Activated naive CD4-positive, alpha-beta T cell treated with anti-CD3 and anti-CD28 coated beads for 36 hours (primary cell): ENCODE results near the gene TTYH3. TPM values are rescaled to one million over a fixed set of nuclear protein-coding genes. Genes with fewer than 3 reads are reported as not detected.
A peak's percentile ranks its signal among the peaks of the same experiment; 100 is the strongest.

ENCODE experiments used
- CTCF ChIA-PET: fragments of 350-600 bp; sonication (Branson Sonifier 250); formaldehyde crosslinking; loops from one replicate; lab custom pipeline; 2021; ENCODE audit warnings: antibody characterized with exemption; lab: Charles Lee
- DNase-seq: peaks from one replicate; pipeline ENCODE4 v3.0.0-alpha.2; 2020
- H3K27ac Mint-ChIP-seq: one replicate; pipeline ENCODE4 v1.8.0; 2021; ENCODE audit warnings: mild to moderate bottlenecking, mixed read lengths
- H3K27me3 Mint-ChIP-seq: one replicate; pipeline ENCODE4 v1.8.0; 2021; ENCODE audit warnings: low read depth, mixed read lengths
- H3K36me3 Mint-ChIP-seq: one replicate; pipeline ENCODE4 v1.8.0; 2021; ENCODE audit warnings: low read depth, mixed read lengths
- H3K4me1 Mint-ChIP-seq: one replicate; pipeline ENCODE4 v1.8.0; 2021; ENCODE audit warnings: low read depth, mixed read lengths
- H3K4me3 Mint-ChIP-seq: one replicate; pipeline ENCODE4 v1.8.0; 2021; ENCODE audit warnings: mild to moderate bottlenecking, moderate library complexity, mixed read lengths
- H3K9me3 Mint-ChIP-seq: one replicate; pipeline ENCODE4 v1.8.0; 2021; ENCODE audit warnings: mixed read lengths
- intact Hi-C: fragments of 100-400 bp; cut with micrococcal nuclease; formaldehyde crosslinking; loops from one replicate; pipeline ENCODE4 v1.15.1; 2023
- total RNA-seq, 2 experiments: library from RNA; stranded (reverse); gene quantifications; one replicate each; pipeline ENCODE4 v1.2.3, GENCODE V29; 2021

TTYH3 gene
- total RNA-seq, 2 experiments from 2014 or later = 20.7 to 22.6 TPM

DNA sequence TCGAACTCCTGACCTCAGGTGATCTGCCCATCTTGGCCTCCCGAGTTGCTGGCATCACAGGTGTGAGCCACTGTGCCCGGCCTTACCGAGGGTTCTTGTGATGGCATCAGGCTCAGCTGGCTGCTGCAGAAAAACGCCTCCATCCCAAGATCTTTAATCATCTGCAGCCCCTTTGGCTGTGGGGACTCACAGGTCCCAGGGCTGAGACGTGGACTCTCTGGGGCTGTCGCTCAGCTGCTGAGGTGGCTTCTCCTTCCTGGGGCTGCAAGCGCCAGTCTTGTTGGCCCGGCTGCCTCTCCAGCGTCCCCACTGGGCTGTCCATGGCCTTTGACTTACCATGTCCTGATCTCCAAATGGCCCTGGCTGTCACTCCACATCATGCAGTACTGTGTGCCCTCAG, 76.3 kb downstream of the TTYH3 start:
- intact Hi-C loops = no loop called here
- no peak overlapping the region for H3K27ac Mint-ChIP-seq
- no peaks in the 10 kb centered on the region for H3K36me3 Mint-ChIP-seq
- CTCF ChIA-PET = interaction anchor here (1.0 to 4.3 kb wide), 4 partner anchors 36 to 99 kb away, joined by 4 to 54 read pairs (median 6); no protein-coding TSS in a partner anchor
- DNase-seq = no peak
- no peaks in the 10 kb centered on the region for H3K27me3 Mint-ChIP-seq
- no peak overlapping the region for H3K4me3 Mint-ChIP-seq
- peaks cover 19% of the 10 kb centered on the region for H3K4me1 Mint-ChIP-seq
- peaks cover 2% of the 10 kb centered on the region for H3K9me3 Mint-ChIP-seq

- no peak for DNase-seq
- CTCF ChIA-PET = interaction anchor here (0.6 to 4.3 kb wide), 22 partner anchors 10 to 505 kb away, joined by 3 to 54 read pairs (median 4); no protein-coding TSS in a partner anchor
- intact Hi-C loops = loop anchor here (1.0 kb wide), 2 partner anchors 37 to 257 kb away; no protein-coding TSS in a partner anchor
- Mint-ChIP-seq H3K36me3 (no peaks in the 10 kb centered on the region), H3K4me1 (peaks cover 21% of the 10 kb centered on the region), H3K4me3 (no peak overlapping the region), H3K27ac (no peak overlapping the region), H3K27me3 (no peaks in the 10 kb centered on the region), H3K9me3 (peaks cover 2% of the 10 kb centered on the region)
Measured at GRCh38 chr7:2708547-2709310, 76.9 kb downstream of the TTYH3 start.

DNA sequence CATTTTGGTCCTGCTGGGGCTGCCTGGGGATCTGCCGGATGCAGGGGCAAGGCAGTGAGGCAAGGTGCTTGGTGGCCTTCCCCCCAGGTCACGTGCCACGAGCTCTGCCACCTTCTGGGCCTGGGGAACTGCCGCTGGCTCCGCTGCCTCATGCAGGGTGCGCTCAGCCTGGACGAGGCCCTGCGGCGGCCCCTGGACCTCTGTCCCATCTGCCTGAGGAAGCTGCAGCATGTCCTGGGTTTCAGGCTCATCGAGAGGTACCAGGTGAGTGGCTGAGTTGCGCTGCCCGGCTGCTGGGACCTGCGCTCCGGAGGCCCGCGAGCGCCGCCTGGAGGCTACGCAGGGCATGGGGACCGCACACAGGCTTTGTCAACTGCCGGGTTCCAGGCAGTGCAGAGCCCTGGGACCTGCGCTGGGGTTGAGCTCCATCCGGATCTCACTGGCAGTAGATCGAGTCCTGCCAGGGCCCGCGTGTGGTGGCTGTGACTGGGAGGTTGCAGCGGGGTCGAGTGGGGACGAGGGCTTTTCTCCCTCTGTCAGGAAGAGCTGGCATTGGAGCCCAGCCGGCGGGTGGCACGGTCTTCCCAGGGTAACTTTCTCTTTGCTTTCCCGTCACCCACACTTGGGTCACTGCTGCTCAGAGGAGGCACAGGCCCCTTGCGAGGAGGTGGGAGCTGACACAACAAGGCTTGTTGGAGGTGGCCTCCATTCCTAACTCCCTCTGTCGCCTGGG, 77.9 kb downstream of the TTYH3 start:
- Mint-ChIP-seq H3K27ac (peak overlapping the region; percentile 63), H3K4me1 (peaks cover 26% of the 10 kb centered on the region), H3K36me3 (no peaks in the 10 kb centered on the region), H3K9me3 (peaks cover 2% of the 10 kb centered on the region), H3K27me3 (peaks cover under 1% of the 10 kb centered on the region), H3K4me3 (peak overlapping the region; percentile 57)
- CTCF ChIA-PET = interaction anchor here (0.6 to 4.3 kb wide), 45 partner anchors 8 to 329 kb away, joined by 3 to 54 read pairs (median 3); no protein-coding TSS in a partner anchor
- intact Hi-C loops = loop anchor here (1.0 kb wide), 2 partner anchors 38 to 258 kb away; no protein-coding TSS in a partner anchor
- DNase-seq = peak; percentile 84

- Mint-ChIP-seq H3K27me3 (peaks cover 5% of the 10 kb centered on the region), H3K27ac (no peak overlapping the region), H3K36me3 (no peaks in the 10 kb centered on the region), H3K9me3 (no peaks in the 10 kb centered on the region), H3K4me1 (peaks cover 31% of the 10 kb centered on the region), H3K4me3 (peak overlapping the region; percentile 57)
- CTCF ChIA-PET = interaction anchor here (0.6 to 4.3 kb wide), 43 partner anchors 9 to 363 kb away, joined by 3 to 54 read pairs (median 3); no protein-coding TSS in a partner anchor
- peak; percentile 53 for DNase-seq
- intact Hi-C loops = no loop called here
Measured at GRCh38 chr7:2710286-2710655, 78.5 kb downstream of the TTYH3 start.

DNA sequence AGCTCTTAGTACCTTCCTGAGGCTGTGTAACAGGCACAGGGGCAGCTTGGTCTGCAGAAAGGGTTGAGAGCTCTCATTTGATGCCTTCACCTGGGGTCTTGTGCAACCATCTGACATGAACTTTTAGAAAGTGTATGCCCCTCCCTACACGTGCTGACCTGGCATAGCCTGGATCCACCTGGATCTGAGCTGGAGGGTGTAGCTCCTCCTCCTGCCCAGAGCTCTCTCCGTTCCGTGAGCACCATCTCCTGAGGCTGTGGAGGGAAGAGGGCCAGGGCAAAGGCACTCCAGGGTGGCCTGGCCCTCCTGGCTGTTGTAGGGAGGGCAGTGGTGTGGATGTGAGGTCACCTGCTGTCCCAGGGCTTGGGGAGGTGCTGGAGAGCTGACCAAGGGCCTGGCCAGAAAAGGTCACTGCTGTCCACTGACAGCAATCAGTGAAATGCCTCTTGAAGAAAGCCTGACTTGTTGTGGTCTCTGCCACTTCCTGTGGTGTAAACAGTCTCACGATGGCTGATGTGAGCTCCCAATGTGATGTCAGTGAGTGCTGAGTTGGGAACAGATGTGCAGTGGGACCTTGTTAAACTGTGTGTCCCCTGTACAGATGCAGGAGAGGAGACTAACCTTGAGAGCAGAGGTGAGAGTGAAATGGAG, 79.2 kb downstream of the TTYH3 start:
- intact Hi-C loops = no loop called here
- Mint-ChIP-seq H3K9me3 (no peaks in the 10 kb centered on the region), H3K27ac (no peak overlapping the region), H3K4me3 (no peak overlapping the region), H3K27me3 (peaks cover 5% of the 10 kb centered on the region), H3K4me1 (peaks cover 39% of the 10 kb centered on the region), H3K36me3 (no peaks in the 10 kb centered on the region)
- peak; percentile 63 for DNase-seq
- CTCF ChIA-PET = interaction anchor here (0.6 to 4.3 kb wide), 19 partner anchors 8 to 363 kb away, joined by 3 to 54 read pairs (median 4); no protein-coding TSS in a partner anchor

GRCh38 chr7:2711895-2712675, 80.3 kb downstream of the TTYH3 start:
- Mint-ChIP-seq H3K27ac (no peak overlapping the region), H3K9me3 (no peaks in the 10 kb centered on the region)
- intact Hi-C loops = no loop called here

GRCh38 chr7:2713370-2713769, 81.6 kb downstream of the TTYH3 start:
- no peaks in the 10 kb centered on the region for H3K9me3 Mint-ChIP-seq
- no peak overlapping the region for H3K27ac Mint-ChIP-seq
- peaks cover 62% of the 10 kb centered on the region for H3K4me1 Mint-ChIP-seq
- H3K36me3 Mint-ChIP-seq = no peaks in the 10 kb centered on the region
- H3K4me3 Mint-ChIP-seq = no peak overlapping the region
- intact Hi-C loops = loop anchor here (1.0 kb wide), 1 partner anchor 42 kb away; no protein-coding TSS in a partner anchor
- peaks cover 6% of the 10 kb centered on the region for H3K27me3 Mint-ChIP-seq
- no peak for DNase-seq
- CTCF ChIA-PET = interaction anchor here (0.7 to 2.7 kb wide), 3 partner anchors 10 to 109 kb away, joined by 3 to 15 read pairs (median 5); no protein-coding TSS in a partner anchor

More at GRCh38 chr7:2711895-2712675, 80.3 kb downstream of the TTYH3 start:
- Mint-ChIP-seq H3K4me3 (no peak overlapping the region), H3K4me1 (peaks cover 49% of the 10 kb centered on the region), H3K36me3 (no peaks in the 10 kb centered on the region), H3K27me3 (peaks cover 6% of the 10 kb centered on the region)
- CTCF ChIA-PET = interaction anchor here (0.6 to 4.3 kb wide), 7 partner anchors 13 to 262 kb away, joined by 3 to 54 read pairs (median 15); no protein-coding TSS in a partner anchor
- DNase-seq = no peak

GRCh38 chr7:2713978-2714377, 82.2 kb downstream of the TTYH3 start:
- peaks cover 6% of the 10 kb centered on the region for H3K27me3 Mint-ChIP-seq
- H3K4me3 Mint-ChIP-seq = no peak overlapping the region
- no peaks in the 10 kb centered on the region for H3K9me3 Mint-ChIP-seq
- CTCF ChIA-PET = interaction anchor here (0.6 to 2.7 kb wide), 6 partner anchors 10 to 45 kb away, joined by 3 to 15 read pairs (median 4); no protein-coding TSS in a partner anchor
- no peak overlapping the region for H3K27ac Mint-ChIP-seq
- no peak for DNase-seq
- H3K36me3 Mint-ChIP-seq = no peaks in the 10 kb centered on the region
- peaks cover 68% of the 10 kb centered on the region for H3K4me1 Mint-ChIP-seq
- intact Hi-C loops = loop anchor here (1.0 kb wide), 1 partner anchor 43 kb away; no protein-coding TSS in a partner anchor

Other genes starting within 250 kb of the TTYH3 start
- under 1 TPM; 0.62 to 0.64 TPM for gene CHST12, start 228.4 kb upstream of the TTYH3 start, total RNA-seq
- not detected for gene GRIFIN, start 155.6 kb upstream of the TTYH3 start, total RNA-seq
- gene LFNG, start 112.2 kb upstream of the TTYH3 start, total RNA-seq = 10 to 100 TPM; 19.7 to 22.7 TPM
- gene BRAT1, start 76.5 kb upstream of the TTYH3 start, total RNA-seq = 10 to 100 TPM; 26.8 to 27.3 TPM
- gene IQCE, start 73.0 kb upstream of the TTYH3 start, total RNA-seq = 1 to 10 TPM; 6.6 to 9.4 TPM
- under 1 TPM; 0.36 to 0.47 TPM for gene AMZ1, start 56.2 kb downstream of the TTYH3 start, total RNA-seq
- 10 to 100 TPM; 14.1 to 15.0 TPM for gene GNA12, start 212.3 kb downstream of the TTYH3 start, total RNA-seq